GM04503 (cell line): Measurements from ENCODE around the gene GPBAR1.

ENCODE experiments used
- DNase-seq: peaks from one replicate; pipeline ENCODE4 v3.0.0-alpha.2; 2012; ENCODE audit warnings: low read depth

The GPBAR1 gene

GRCh38 chr2:218286570-218287459 is 26.0 kb downstream of the GPBAR1 start:
- peak; percentile 89 for DNase-seq

GRCh38 chr2:218289639-218290315 is 29.0 kb downstream of the GPBAR1 start:
- peak; percentile 25 for DNase-seq

- DNase-seq = no peak
These were observed 29.8 kb downstream of the GPBAR1 start for GRCh38 chr2:218290316-218291261.

- DNase-seq = no peak
These were observed 30.7 kb downstream of the GPBAR1 start for GRCh38 chr2:218291318-218292047.

- no peak for DNase-seq
These were observed 31.5 kb downstream of the GPBAR1 start, which contains the start of gene TMBIM1 for GRCh38 chr2:218292048-218293014. TSS of gene TMBIM1 (minus strand) at chr2:218292503. CDS start at chr2:218282141, 10,362 bp downstream.

- no peak for DNase-seq
These were observed 33.1 kb downstream of the GPBAR1 start for GRCh38 chr2:218293715-218294429.

GRCh38 chr2:218294430-218295022 is 33.7 kb downstream of the GPBAR1 start:
- DNase-seq = no peak

GRCh38 chr2:218295029-218295428 is 34.2 kb downstream of the GPBAR1 start:
- DNase-seq = no peak

GRCh38 chr2:218296200-218296599 is 35.4 kb downstream of the GPBAR1 start:
- no peak for DNase-seq

GRCh38 chr2:218296847-218297246 is 36.0 kb downstream of the GPBAR1 start:
- no peak for DNase-seq

- DNase-seq = no peak
These were observed 37.6 kb downstream of the GPBAR1 start for GRCh38 chr2:218298314-218298875.

- no peak for DNase-seq
These were observed 39.3 kb downstream of the GPBAR1 start for GRCh38 chr2:218300141-218300540.

- DNase-seq = no peak
These were observed 40.5 kb downstream of the GPBAR1 start for GRCh38 chr2:218301176-218301819.

GRCh38 chr2:218305383-218305782 is 44.6 kb downstream of the GPBAR1 start:
- DNase-seq = no peak

GRCh38 chr2:218306184-218306920 is 45.5 kb downstream of the GPBAR1 start:
- no peak for DNase-seq

- no peak for DNase-seq
These were observed 46.7 kb downstream of the GPBAR1 start for GRCh38 chr2:218307415-218308090.
